UCSD-AML1 (cell line): Measurements from ENCODE around the gene SDC1.

Experiments used
- DNase-seq: peaks from one replicate; lab custom pipeline; 2025; ENCODE audit not compliant: unreplicated experiment; lab: John Stamatoyannopoulos, UW

Gene SDC1

DNA sequence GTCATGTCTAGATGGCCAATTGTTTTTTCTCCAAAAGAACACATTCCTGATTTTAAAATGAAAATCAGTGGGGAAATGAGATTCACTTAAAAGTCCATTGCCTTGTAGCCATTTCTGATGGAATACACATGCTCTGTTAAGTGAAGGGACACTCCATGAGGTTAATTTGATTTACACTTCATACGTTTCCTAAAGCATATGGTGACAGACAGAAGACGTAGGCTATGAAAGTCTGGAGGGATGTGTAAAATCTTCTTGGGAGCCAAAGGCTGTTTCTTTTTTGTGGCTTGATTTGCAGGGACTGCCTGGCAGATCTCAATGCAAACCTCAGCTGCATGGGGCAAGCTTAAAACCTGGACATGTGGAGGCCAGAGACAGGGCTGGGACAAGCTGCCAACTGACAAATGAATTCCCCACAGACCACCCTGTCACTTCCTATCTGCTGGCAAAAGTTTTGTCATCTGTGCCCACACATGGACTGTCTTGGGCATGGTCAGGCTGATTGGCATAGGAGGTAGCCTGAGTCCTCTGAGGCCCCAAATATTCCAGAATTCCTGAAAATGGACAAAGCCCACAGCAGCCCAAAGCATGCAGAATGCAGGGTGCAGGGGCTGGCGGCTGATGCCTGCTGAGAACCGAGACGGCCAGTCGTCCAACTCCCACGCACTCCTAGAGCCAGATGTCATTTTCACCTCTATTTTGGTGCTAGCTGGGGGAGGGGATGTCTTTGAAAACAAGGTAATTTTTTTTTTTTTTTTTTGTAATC is 73.9 kb downstream of the SDC1 start:
- DNase-seq: no peak
